BLaER1 treated with 17β-estradiol and CSF1 and Interleukin-3, amounts not matched to agents 10 nM and 100 nM (cell line): ENCODE results near the gene KCNQ1OT1.

Experiments used
- H3K27ac ChIP-seq, 11 experiments: shearing (Covaris generic); formaldehyde crosslinking; 2 replicates each; pipeline ENCODE4 v1.8.1; 2022
- H3K27me3 ChIP-seq, 11 experiments: shearing (Covaris generic); formaldehyde crosslinking; 2 replicates each; pipeline ENCODE4 v1.8.1; 2022
- H3K36me3 ChIP-seq, 11 experiments: shearing (Covaris generic); formaldehyde crosslinking; 2 replicates each; pipeline ENCODE4 v1.8.1; 2022
- H3K4me1 ChIP-seq, 10 experiments: shearing (Covaris generic); formaldehyde crosslinking; 2 replicates each; pipeline ENCODE4 v1.8.1; 2022
- H3K4me2 ChIP-seq, 11 experiments: shearing (Covaris generic); formaldehyde crosslinking; 2 replicates each; pipeline ENCODE4 v1.8.1; 2022
- H3K4me3 ChIP-seq, 10 experiments: shearing (Covaris generic); formaldehyde crosslinking; 2 replicates each; pipeline ENCODE4 v1.8.1; 2022
- H3K9ac ChIP-seq, 11 experiments: shearing (Covaris generic); formaldehyde crosslinking; 2 replicates each; pipeline ENCODE4 v1.8.1; 2022
- H3K9me3 ChIP-seq, 11 experiments: shearing (Covaris generic); formaldehyde crosslinking; replicated peaks in 1 of 11; 2 replicates each; pipeline ENCODE4 v1.8.1; 2022
- H4K20me1 ChIP-seq, 11 experiments: shearing (Covaris generic); formaldehyde crosslinking; 2 replicates each; pipeline ENCODE4 v1.8.1; 2022
- Cebpa-rat ChIP-seq, 11 experiments: shearing (Covaris generic); IDR thresholded peaks; 2 replicates each; pipeline ENCODE4 v1.8.1; 2022

The KCNQ1OT1 gene

DNA sequence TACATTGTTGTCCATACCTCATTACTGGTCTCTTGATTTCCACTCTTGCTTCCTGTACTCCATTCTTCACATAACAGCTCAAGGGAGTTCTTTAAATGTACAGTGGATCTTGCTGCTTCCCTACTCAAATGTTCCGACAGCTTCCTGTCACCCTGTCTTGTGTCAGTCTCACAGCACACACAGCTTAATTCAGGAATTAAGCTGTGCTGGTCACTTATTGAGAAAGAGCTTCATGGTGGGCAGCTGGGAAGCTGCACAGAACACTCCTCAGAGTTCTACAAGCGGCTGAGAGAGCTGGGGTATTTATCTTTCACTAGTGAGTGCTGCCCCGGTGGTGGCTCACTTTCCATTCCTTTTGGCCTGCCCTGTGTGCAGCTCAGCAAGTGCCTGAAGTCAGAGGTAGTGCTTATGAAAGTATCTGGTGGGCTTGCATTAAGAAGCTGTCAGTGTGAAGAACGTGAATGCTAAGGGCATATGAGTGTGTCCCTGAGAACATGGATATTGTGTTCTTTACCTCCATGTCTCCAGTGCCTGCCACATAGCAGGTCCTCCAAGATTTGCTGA is 48.7 kb downstream of the KCNQ1OT1 start:
- Histone ChIP-seq H3K4me2 (no peak overlapping the region), H3K4me1 (peaks cover 5 to 22% (median 15%) of the 10 kb centered on the region in 10 experiments), H3K27ac (no peak overlapping the region), H3K36me3 (peaks cover 27 to 57% (median 45%) of the 10 kb centered on the region in 11 experiments; a peak in 21 of 22 replicates), H4K20me1 (no peaks in the 10 kb centered on the region), H3K27me3 (no peaks in the 10 kb centered on the region), H3K9me3 (peaks cover 79 to 97% (median 90%) of the 10 kb centered on the region in 11 experiments), H3K9ac (no peak overlapping the region), H3K4me3 (peak overlapping the region in 1 of 10 experiments; percentile 6; a peak in 1 of 20 replicates)
- no peak for TF ChIP-seq Cebpa-rat (IDR thresholded peaks at IDR 0.05)

DNA sequence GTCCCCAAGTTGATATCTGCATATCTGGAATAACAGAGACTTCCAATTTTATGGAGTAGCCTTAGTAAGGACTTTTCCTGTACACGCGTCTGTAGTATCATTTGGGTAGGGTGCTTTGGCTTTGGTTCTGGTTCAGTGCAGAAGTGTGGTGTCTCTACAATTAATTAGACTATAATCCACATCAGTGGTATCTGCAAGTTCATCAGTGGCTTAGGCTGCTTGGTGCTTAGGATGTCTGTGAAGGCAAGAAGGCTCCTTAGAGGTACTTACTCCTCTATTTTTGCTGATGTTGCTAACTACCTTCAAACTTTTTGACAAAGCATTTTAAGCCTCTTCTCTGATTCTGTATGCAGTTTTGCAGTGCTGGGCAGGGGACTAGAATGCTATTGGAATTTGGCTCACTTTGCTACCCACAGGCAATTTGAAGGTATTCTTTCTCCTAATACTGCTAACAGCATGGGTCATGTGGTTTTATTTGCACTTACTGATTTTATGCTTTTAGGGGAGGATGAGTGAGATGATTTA is 49.4 kb downstream of the KCNQ1OT1 start:
- H3K4me3 ChIP-seq = peak overlapping the region in 2 of 10 experiments; percentile 6 to 13; a peak in 3 of 20 replicates
- no peak overlapping the region for H3K9ac ChIP-seq
- no peaks in the 10 kb centered on the region for H4K20me1 ChIP-seq
- H3K4me1 ChIP-seq = peaks cover 0 to 16% (median 10%) of the 10 kb centered on the region in 10 experiments; a peak in 11 of 20 replicates
- no peaks in the 10 kb centered on the region for H3K27me3 ChIP-seq
- H3K4me2 ChIP-seq = no peak overlapping the region
- peaks cover 86 to 100% (median 94%) of the 10 kb centered on the region in 11 experiments for H3K9me3 ChIP-seq
- no peak overlapping the region for H3K27ac ChIP-seq
- H3K36me3 ChIP-seq = peaks cover 28 to 65% (median 47%) of the 10 kb centered on the region in 11 experiments; a peak in 21 of 22 replicates
- TF ChIP-seq Cebpa-rat (IDR thresholded peaks at IDR 0.05) = no peak

DNA sequence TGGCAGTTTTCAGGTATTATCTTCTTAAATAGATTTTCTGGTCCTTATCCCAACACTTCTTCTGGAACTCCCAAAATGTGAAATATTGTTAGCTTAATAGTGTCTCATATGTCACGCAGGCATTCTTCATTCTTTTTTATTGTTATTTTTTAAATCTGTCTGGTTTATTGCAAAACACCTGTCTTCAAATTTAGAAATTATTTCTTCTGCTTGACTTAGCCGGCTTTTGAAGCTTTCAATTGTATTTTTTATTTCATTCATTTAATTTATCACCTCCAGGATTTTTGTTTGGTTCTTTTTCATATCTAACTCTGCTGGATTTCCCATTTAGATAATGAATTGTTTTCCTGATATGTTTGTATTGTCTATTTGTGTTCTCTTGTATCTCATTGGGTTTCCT is 49.9 kb downstream of the KCNQ1OT1 start:
- peaks cover 91 to 100% (median 99%) of the 10 kb centered on the region in 11 experiments for H3K9me3 ChIP-seq
- H4K20me1 ChIP-seq = no peaks in the 10 kb centered on the region
- H3K4me2 ChIP-seq = no peak overlapping the region
- peak overlapping the region in 1 of 10 experiments; percentile 6; a peak in 3 of 20 replicates for H3K4me3 ChIP-seq
- no peak for TF ChIP-seq Cebpa-rat (IDR thresholded peaks at IDR 0.05)
- H3K27me3 ChIP-seq = no peaks in the 10 kb centered on the region
- peaks cover 0 to 11% (median 8%) of the 10 kb centered on the region in 10 experiments; a peak in 10 of 20 replicates for H3K4me1 ChIP-seq
- H3K36me3 ChIP-seq = peaks cover 34 to 68% (median 53%) of the 10 kb centered on the region in 11 experiments; a peak in 21 of 22 replicates
- H3K27ac ChIP-seq = no peak overlapping the region
- H3K9ac ChIP-seq = no peak overlapping the region

DNA sequence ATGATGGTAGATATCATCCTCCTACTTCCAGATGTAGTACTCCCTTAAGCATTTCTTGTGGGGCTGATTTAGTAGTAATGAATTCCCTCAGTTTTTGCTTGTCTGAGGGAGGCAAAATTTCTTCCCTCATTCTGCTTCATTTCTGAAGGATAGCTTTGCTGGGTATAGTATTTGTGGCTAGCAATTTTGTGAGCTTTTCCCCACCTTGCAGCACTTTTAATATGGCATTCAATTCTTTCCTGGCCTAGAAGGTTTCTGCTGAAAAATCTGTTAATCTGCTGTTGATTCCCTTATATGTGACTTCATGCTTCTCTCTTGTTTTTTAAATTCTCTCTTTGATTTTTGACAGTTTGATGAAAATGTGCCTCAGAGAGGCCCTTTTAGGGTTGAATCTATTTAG is 50.4 kb downstream of the KCNQ1OT1 start:
- Histone ChIP-seq H3K4me3 (no peak overlapping the region; a peak in 1 of 20 replicates), H3K27ac (no peak overlapping the region), H3K4me2 (no peak overlapping the region), H3K36me3 (peaks cover 38 to 68% (median 57%) of the 10 kb centered on the region in 11 experiments; a peak in 21 of 22 replicates), H3K4me1 (peaks cover 0 to 6% (median 5%) of the 10 kb centered on the region in 10 experiments; a peak in 10 of 20 replicates), H3K9me3 (peaks cover 96 to 100% (median 100%) of the 10 kb centered on the region in 11 experiments), H3K27me3 (no peaks in the 10 kb centered on the region), H3K9ac (no peak overlapping the region), H4K20me1 (no peaks in the 10 kb centered on the region)
- TF ChIP-seq Cebpa-rat (IDR thresholded peaks at IDR 0.05) = no peak

DNA sequence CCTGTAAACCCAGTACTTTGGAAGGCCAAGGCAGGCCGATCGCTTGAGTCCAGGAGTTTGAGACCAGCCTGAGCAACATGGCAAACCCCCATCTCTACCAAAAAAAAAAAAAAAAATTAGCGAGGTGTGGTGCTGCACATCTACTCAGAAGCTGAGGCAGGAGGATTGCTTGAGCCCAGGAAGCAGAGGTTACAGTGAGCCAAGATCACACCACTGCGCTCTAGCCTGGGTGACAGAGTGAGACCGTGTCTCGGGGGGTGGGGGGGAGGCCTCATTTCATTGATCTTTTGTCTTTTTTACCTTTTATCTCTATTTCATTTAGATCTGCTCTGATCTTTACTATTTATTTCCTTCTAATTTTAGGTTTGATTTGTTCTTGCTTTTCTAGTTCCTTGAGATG is 51.8 kb downstream of the KCNQ1OT1 start:
- Histone ChIP-seq H3K9ac (no peak overlapping the region), H3K27me3 (no peaks in the 10 kb centered on the region), H3K36me3 (peaks cover 30 to 67% (median 52%) of the 10 kb centered on the region in 11 experiments; a peak in 21 of 22 replicates), H3K4me3 (no peak overlapping the region), H3K4me2 (no peak overlapping the region), H3K9me3 (peaks cover 98 to 100% (median 100%) of the 10 kb centered on the region in 11 experiments), H4K20me1 (no peaks in the 10 kb centered on the region), H3K4me1 (no peaks in the 10 kb centered on the region), H3K27ac (no peak overlapping the region)
- TF ChIP-seq Cebpa-rat (IDR thresholded peaks at IDR 0.05) = no peak

DNA sequence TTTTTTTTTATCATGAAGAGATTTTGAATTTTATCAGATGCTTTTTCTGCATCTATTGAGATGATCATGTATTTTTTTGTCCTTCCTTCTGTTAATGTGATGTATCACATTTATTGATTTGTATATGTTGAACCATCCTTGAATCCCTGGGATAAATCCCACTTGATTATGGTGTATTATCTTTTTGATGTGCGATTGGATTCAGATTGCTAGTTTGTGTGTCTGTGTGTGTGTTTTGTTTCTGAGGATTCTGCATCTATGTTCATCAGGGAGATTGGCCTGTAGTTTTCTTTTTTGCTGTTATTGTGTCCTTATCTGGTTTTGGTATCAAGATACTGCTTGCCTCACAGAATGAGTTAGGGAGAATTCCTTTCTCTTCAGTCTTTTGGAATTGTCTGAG is 52.6 kb downstream of the KCNQ1OT1 start:
- no peak overlapping the region for H3K27ac ChIP-seq
- H3K4me1 ChIP-seq = no peaks in the 10 kb centered on the region
- H3K9me3 ChIP-seq = peaks cover 98 to 100% (median 100%) of the 10 kb centered on the region in 11 experiments
- H3K4me2 ChIP-seq = no peak overlapping the region
- TF ChIP-seq Cebpa-rat (IDR thresholded peaks at IDR 0.05) = no peak
- no peak overlapping the region for H3K9ac ChIP-seq
- H3K36me3 ChIP-seq = peaks cover 25 to 59% (median 47%) of the 10 kb centered on the region in 11 experiments; a peak in 20 of 22 replicates
- no peak overlapping the region for H3K4me3 ChIP-seq
- H3K27me3 ChIP-seq = no peaks in the 10 kb centered on the region
- H4K20me1 ChIP-seq = no peaks in the 10 kb centered on the region

DNA sequence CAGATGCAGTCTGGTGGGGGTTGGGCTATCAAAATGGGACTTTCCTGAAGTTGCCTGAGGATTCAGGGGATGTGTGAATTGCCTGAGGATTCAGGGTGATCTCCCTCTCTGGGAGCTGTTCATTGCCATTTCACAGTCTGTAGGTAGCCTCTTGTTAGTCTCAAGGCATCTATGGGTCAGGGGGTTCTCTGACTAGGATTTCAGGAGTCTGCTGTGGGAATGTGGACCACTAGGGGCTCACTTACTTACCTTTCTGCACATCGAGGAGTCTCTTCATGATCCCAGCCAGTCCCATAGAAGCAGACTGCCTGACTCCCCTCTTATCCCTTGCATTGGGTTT is 54.0 kb downstream of the KCNQ1OT1 start:
- Histone ChIP-seq H3K4me3 (peak overlapping the region in 1 of 10 experiments; percentile 1; a peak in 1 of 20 replicates), H3K27ac (no peak overlapping the region), H3K4me2 (no peak overlapping the region), H4K20me1 (no peaks in the 10 kb centered on the region), H3K9ac (no peak overlapping the region), H3K4me1 (no peaks in the 10 kb centered on the region), H3K27me3 (no peaks in the 10 kb centered on the region), H3K36me3 (peaks cover 15 to 60% (median 34%) of the 10 kb centered on the region in 11 experiments; a peak in 18 of 22 replicates), H3K9me3 (peaks cover 98 to 100% (median 100%) of the 10 kb centered on the region in 11 experiments)
- TF ChIP-seq Cebpa-rat (IDR thresholded peaks at IDR 0.05) = no peak

DNA sequence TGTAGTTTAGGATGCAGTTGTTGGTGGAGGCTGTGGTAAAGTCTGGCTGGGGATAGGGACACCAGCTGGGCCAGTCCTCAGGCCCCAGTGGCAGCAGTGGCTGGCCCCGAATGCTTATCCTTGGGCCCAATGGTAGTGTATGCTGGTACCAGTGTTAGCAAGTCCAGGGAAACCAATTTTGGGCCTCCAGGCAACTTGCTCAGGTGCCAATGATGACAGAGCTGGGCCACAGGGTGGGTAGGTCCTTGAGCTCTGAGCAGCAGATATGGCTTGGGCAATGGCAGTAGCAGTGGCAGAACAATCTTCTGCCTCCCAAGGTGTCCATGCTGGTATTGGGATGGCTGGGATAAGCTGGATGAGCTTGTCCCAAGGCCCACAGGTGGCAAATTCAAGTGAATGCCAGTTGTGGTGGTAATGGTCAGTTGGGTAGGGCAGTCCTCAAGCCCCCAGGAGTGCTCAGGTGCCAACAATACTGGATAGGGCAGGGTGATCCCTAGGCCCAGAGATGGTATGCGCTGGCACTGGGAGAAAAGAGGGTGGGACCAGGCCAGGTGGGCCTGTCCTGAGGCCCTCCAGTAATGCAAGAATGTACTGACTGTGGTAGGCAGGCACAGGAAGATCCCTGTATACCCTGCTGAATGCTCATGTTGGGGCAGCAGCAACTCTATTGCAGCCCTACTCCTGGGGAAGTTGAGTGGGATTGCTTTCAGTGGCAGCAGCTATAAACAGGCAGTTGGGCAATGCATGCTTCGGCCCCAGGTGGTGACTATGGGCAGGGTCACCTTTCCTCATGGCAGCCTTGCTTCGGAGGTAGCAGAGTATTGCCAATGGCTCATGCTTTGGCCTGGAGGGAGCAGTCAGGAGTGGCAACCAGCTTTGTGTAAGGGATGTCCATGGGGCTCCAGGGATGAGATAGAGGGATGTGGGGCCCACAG is 54.7 kb downstream of the KCNQ1OT1 start:
- Histone ChIP-seq H3K36me3 (peaks cover 18 to 59% (median 30%) of the 10 kb centered on the region in 11 experiments; a peak in 19 of 22 replicates), H3K4me1 (no peaks in the 10 kb centered on the region)
- no peak for TF ChIP-seq Cebpa-rat (IDR thresholded peaks at IDR 0.05)

DNA sequence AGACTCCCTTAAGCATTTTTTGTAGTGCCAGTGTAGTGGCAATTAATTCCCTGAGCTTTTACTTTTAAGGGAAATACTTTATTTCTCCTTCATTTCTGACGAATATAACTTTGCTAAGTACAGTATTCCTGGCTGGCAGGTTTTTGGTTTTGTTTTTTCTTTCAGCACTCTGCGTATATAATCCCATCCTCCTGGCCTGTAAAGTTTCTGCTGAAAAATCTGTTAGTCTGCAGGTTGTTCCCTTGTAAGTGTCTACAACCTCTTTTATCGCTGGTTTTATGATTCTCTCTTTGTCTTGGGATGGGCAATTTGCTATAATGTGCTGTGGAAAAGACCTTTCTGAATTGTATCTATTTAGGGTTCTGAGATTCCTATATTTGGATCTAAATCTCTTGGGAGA is 56.0 kb downstream of the KCNQ1OT1 start:
- Histone ChIP-seq H3K4me1 (no peaks in the 10 kb centered on the region), H3K9me3 (peaks cover 98 to 100% (median 100%) of the 10 kb centered on the region in 11 experiments), H3K36me3 (peaks cover 11 to 56% (median 29%) of the 10 kb centered on the region in 11 experiments; a peak in 19 of 22 replicates), H3K9ac (no peak overlapping the region), H3K4me2 (no peak overlapping the region), H3K27ac (no peak overlapping the region), H4K20me1 (no peaks in the 10 kb centered on the region), H3K4me3 (no peak overlapping the region), H3K27me3 (no peaks in the 10 kb centered on the region)
- no peak for TF ChIP-seq Cebpa-rat (IDR thresholded peaks at IDR 0.05)

More for the DNA sequence above, 54.7 kb downstream of the KCNQ1OT1 start:
- Histone ChIP-seq H4K20me1 (no peaks in the 10 kb centered on the region), H3K27ac (no peak overlapping the region), H3K4me2 (no peak overlapping the region), H3K9me3 (peaks cover 98 to 100% (median 100%) of the 10 kb centered on the region in 11 experiments), H3K27me3 (no peaks in the 10 kb centered on the region), H3K4me3 (peak overlapping the region in 2 of 10 experiments; percentile 1 to 4; a peak in 1 of 20 replicates), H3K9ac (no peak overlapping the region)
